ENCODE data around the gene ADNP2. TPM values are rescaled to one million over a fixed set of nuclear protein-coding genes. Genes with fewer than 3 reads are reported as not detected.

Gene ADNP2
- total and polyA plus RNA-seq, 4 donors = 3.1 to 20.1 (median 11.3) TPM

GRCh38 chr18:80169607-80170006 lies 60.5 kb downstream of the ADNP2 start:
- H3K27ac ChIP-seq (ENCODE audit: low read depth in 1 of 2, low read length in 2 of 2) = no peak overlapping the region
- no peaks in the 10 kb centered on the region for H3K9me3 ChIP-seq (ENCODE audit: control insufficient read depth, low read length)
- intact Hi-C loops (cut with DNase I) = no loop called here
- H3K4me1 ChIP-seq (ENCODE audit: control insufficient read depth in 1 of 2, insufficient read depth in 2 of 2, low read length in 2 of 2) = no peaks in the 10 kb centered on the region
- DNase-seq = no peak
- H3K36me3 ChIP-seq (ENCODE audit: control insufficient read depth in 1 of 2, insufficient read depth in 2 of 2, low read length in 1 of 2) = no peaks in the 10 kb centered on the region
- 90 to 96% methylated on average over 17 of the region's 17 CpGs for WGBS, 2 donors
- H3K4me3 ChIP-seq (ENCODE audit: low read length in 2 of 2) = no peak overlapping the region
- no peak for ATAC-seq (ENCODE audit: low FRiP score)
- no peaks in the 10 kb centered on the region for H3K27me3 ChIP-seq (ENCODE audit: control insufficient read depth in 1 of 2, insufficient read depth in 2 of 2, low read length in 1 of 2)

- Histone ChIP-seq H3K4me1 (ENCODE audit: control insufficient read depth in 1 of 2, insufficient read depth in 2 of 2, low read length in 2 of 2) (no peaks in the 10 kb centered on the region), H3K27ac (ENCODE audit: low read depth in 1 of 2, low read length in 2 of 2) (no peak overlapping the region), H3K36me3 (ENCODE audit: control insufficient read depth in 1 of 2, insufficient read depth in 2 of 2, low read length in 1 of 2) (no peaks in the 10 kb centered on the region), H3K27me3 (ENCODE audit: control insufficient read depth in 1 of 2, insufficient read depth in 2 of 2, low read length in 1 of 2) (no peaks in the 10 kb centered on the region), H3K9me3 (ENCODE audit: control insufficient read depth, low read length) (no peaks in the 10 kb centered on the region), H3K4me3 (ENCODE audit: low read length in 2 of 2) (no peak overlapping the region)
- WGBS, 2 donors = 77 to 79% methylated on average over 7 of the region's 7 CpGs
- no peak for ATAC-seq (ENCODE audit: low FRiP score)
- intact Hi-C loops (cut with DNase I) = no loop called here
- DNase-seq = peak in 1 of 2 donors; percentile 55
These were observed 61.5 kb downstream of the ADNP2 start for GRCh38 chr18:80170395-80171053.

GRCh38 chr18:80171054-80171872 lies 62.2 kb downstream of the ADNP2 start:
- H3K36me3 ChIP-seq (ENCODE audit: control insufficient read depth in 1 of 2, insufficient read depth in 2 of 2, low read length in 1 of 2) = no peaks in the 10 kb centered on the region
- H3K4me3 ChIP-seq (ENCODE audit: low read length in 2 of 2) = no peak overlapping the region
- no peak overlapping the region for H3K27ac ChIP-seq (ENCODE audit: low read depth in 1 of 2, low read length in 2 of 2)
- intact Hi-C loops (cut with DNase I) = no loop called here
- WGBS, 2 donors = 16 to 18% methylated on average over 23 of the region's 23 CpGs
- no peaks in the 10 kb centered on the region for H3K4me1 ChIP-seq (ENCODE audit: control insufficient read depth in 1 of 2, insufficient read depth in 2 of 2, low read length in 2 of 2)
- ATAC-seq (ENCODE audit: low FRiP score) = peak; percentile 68
- peak; percentile 73 to 90 for DNase-seq
- H3K27me3 ChIP-seq (ENCODE audit: control insufficient read depth in 1 of 2, insufficient read depth in 2 of 2, low read length in 1 of 2) = no peaks in the 10 kb centered on the region
- H3K9me3 ChIP-seq (ENCODE audit: control insufficient read depth, low read length) = no peaks in the 10 kb centered on the region

- no peak for ATAC-seq (ENCODE audit: low FRiP score)
These were observed 63.0 kb downstream of the ADNP2 start for GRCh38 chr18:80172056-80172455.

GRCh38 chr18:80173060-80173459 lies 64.0 kb downstream of the ADNP2 start:
- Histone ChIP-seq H3K36me3 (ENCODE audit: control insufficient read depth in 1 of 2, insufficient read depth in 2 of 2, low read length in 1 of 2) (no peaks in the 10 kb centered on the region), H3K4me1 (ENCODE audit: control insufficient read depth in 1 of 2, insufficient read depth in 2 of 2, low read length in 2 of 2) (no peaks in the 10 kb centered on the region), H3K27me3 (ENCODE audit: control insufficient read depth in 1 of 2, insufficient read depth in 2 of 2, low read length in 1 of 2) (no peaks in the 10 kb centered on the region), H3K4me3 (ENCODE audit: low read length in 2 of 2) (no peak overlapping the region), H3K27ac (ENCODE audit: low read depth in 1 of 2, low read length in 2 of 2) (no peak overlapping the region), H3K9me3 (ENCODE audit: control insufficient read depth, low read length) (no peaks in the 10 kb centered on the region)
- intact Hi-C loops (cut with DNase I) = no loop called here
- DNase-seq (peak in 1 of 2 donors; percentile 24), ATAC-seq (ENCODE audit: low FRiP score) (no peak)
- WGBS, 2 donors = 94 to 98% methylated on average over 10 of the region's 10 CpGs

More at GRCh38 chr18:80172056-80172455, 63.0 kb downstream of the ADNP2 start:
- H3K4me1 ChIP-seq (ENCODE audit: control insufficient read depth in 1 of 2, insufficient read depth in 2 of 2, low read length in 2 of 2) = no peaks in the 10 kb centered on the region
- intact Hi-C loops (cut with DNase I) = no loop called here
- no peak for DNase-seq
- no peaks in the 10 kb centered on the region for H3K27me3 ChIP-seq (ENCODE audit: control insufficient read depth in 1 of 2, insufficient read depth in 2 of 2, low read length in 1 of 2)
- no peak overlapping the region for H3K27ac ChIP-seq (ENCODE audit: low read depth in 1 of 2, low read length in 2 of 2)
- WGBS, 2 donors = 85 to 89% methylated on average over 4 of the region's 4 CpGs
- H3K4me3 ChIP-seq (ENCODE audit: low read length in 2 of 2) = no peak overlapping the region
- no peaks in the 10 kb centered on the region for H3K36me3 ChIP-seq (ENCODE audit: control insufficient read depth in 1 of 2, insufficient read depth in 2 of 2, low read length in 1 of 2)
- no peaks in the 10 kb centered on the region for H3K9me3 ChIP-seq (ENCODE audit: control insufficient read depth, low read length)

- Histone ChIP-seq H3K4me1 (ENCODE audit: control insufficient read depth in 1 of 2, insufficient read depth in 2 of 2, low read length in 2 of 2) (no peaks in the 10 kb centered on the region), H3K9me3 (ENCODE audit: control insufficient read depth, low read length) (no peaks in the 10 kb centered on the region), H3K27me3 (ENCODE audit: control insufficient read depth in 1 of 2, insufficient read depth in 2 of 2, low read length in 1 of 2) (no peaks in the 10 kb centered on the region), H3K36me3 (ENCODE audit: control insufficient read depth in 1 of 2, insufficient read depth in 2 of 2, low read length in 1 of 2) (no peaks in the 10 kb centered on the region), H3K27ac (ENCODE audit: low read depth in 1 of 2, low read length in 2 of 2) (no peak overlapping the region), H3K4me3 (ENCODE audit: low read length in 2 of 2) (no peak overlapping the region)
- DNase-seq (peak in 1 of 2 donors; percentile 31), ATAC-seq (ENCODE audit: low FRiP score) (no peak)
- intact Hi-C loops (cut with DNase I) = no loop called here
- 86 to 89% methylated on average over 18 of the region's 18 CpGs for WGBS, 2 donors
These were observed 66.6 kb downstream of the ADNP2 start for GRCh38 chr18:80175451-80176204.

- no peak overlapping the region for H3K4me3 ChIP-seq (ENCODE audit: low read length in 2 of 2)
- H3K4me1 ChIP-seq (ENCODE audit: control insufficient read depth in 1 of 2, insufficient read depth in 2 of 2, low read length in 2 of 2) = no peaks in the 10 kb centered on the region
- ATAC-seq (ENCODE audit: low FRiP score) (no peak), DNase-seq (peak in 1 of 2 donors; percentile 19)
- 59 to 66% methylated on average over 17 of the region's 17 CpGs for WGBS, 2 donors
- no peaks in the 10 kb centered on the region for H3K27me3 ChIP-seq (ENCODE audit: control insufficient read depth in 1 of 2, insufficient read depth in 2 of 2, low read length in 1 of 2)
- intact Hi-C loops (cut with DNase I) = no loop called here
- no peaks in the 10 kb centered on the region for H3K9me3 ChIP-seq (ENCODE audit: control insufficient read depth, low read length)
- H3K27ac ChIP-seq (ENCODE audit: low read depth in 1 of 2, low read length in 2 of 2) = no peak overlapping the region
- H3K36me3 ChIP-seq (ENCODE audit: control insufficient read depth in 1 of 2, insufficient read depth in 2 of 2, low read length in 1 of 2) = no peaks in the 10 kb centered on the region
These were observed 67.4 kb downstream of the ADNP2 start for GRCh38 chr18:80176334-80177073.

GRCh38 chr18:80177128-80177527 lies 68.1 kb downstream of the ADNP2 start:
- Histone ChIP-seq H3K9me3 (ENCODE audit: control insufficient read depth, low read length) (no peaks in the 10 kb centered on the region), H3K4me1 (ENCODE audit: control insufficient read depth in 1 of 2, insufficient read depth in 2 of 2, low read length in 2 of 2) (no peaks in the 10 kb centered on the region), H3K4me3 (ENCODE audit: low read length in 2 of 2) (no peak overlapping the region), H3K27ac (ENCODE audit: low read depth in 1 of 2, low read length in 2 of 2) (no peak overlapping the region), H3K36me3 (ENCODE audit: control insufficient read depth in 1 of 2, insufficient read depth in 2 of 2, low read length in 1 of 2) (no peaks in the 10 kb centered on the region), H3K27me3 (ENCODE audit: control insufficient read depth in 1 of 2, insufficient read depth in 2 of 2, low read length in 1 of 2) (no peaks in the 10 kb centered on the region)
- DNase-seq (no peak), ATAC-seq (ENCODE audit: low FRiP score) (no peak)
- 87 to 88% methylated on average over 8 of the region's 8 CpGs for WGBS, 2 donors
- intact Hi-C loops (cut with DNase I) = no loop called here

Measured in aorta (tissue), 5 donors.